Effector CD4-positive, alpha-beta T cell (primary cell): Measurements from ENCODE around the gene TAS2R60.
"Not testable (repeated sequence)": the region's sequence is repeated elsewhere in the genome, so short reads cannot be mapped to it uniquely, and the experiment has no call there.

Experiments used
- DNase-seq: peaks from one replicate; pipeline ENCODE4 v3.0.0-alpha.2; 2020

Gene TAS2R60

DNA sequence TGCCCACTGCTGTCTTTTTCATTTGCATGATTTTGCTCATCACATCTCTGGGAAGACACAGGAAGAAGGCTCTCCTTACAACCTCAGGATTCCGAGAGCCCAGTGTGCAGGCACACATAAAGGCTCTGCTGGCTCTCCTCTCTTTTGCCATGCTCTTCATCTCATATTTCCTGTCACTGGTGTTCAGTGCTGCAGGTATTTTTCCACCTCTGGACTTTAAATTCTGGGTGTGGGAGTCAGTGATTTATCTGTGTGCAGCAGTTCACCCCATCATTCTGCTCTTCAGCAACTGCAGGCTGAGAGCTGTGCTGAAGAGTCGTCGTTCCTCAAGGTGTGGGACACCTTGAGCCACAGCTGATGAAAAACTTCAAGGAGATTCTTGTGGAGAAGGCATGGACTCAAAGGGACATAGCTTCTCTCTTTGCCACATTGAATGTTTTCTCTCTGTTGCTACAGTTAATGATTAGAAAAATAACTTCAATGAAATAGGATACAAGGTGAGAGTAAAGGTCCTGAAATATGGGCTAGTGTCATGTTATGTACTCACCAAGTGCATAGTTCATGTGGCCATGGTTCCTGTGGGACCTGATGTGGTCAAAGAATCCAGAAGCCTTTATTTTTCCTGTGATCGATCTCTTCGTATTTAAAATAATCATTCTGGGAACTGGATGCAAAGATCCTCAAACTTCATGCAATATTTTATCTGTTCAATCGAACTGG lies 970 bp downstream of the TAS2R60 start:
- DNase-seq = no peak

DNA sequence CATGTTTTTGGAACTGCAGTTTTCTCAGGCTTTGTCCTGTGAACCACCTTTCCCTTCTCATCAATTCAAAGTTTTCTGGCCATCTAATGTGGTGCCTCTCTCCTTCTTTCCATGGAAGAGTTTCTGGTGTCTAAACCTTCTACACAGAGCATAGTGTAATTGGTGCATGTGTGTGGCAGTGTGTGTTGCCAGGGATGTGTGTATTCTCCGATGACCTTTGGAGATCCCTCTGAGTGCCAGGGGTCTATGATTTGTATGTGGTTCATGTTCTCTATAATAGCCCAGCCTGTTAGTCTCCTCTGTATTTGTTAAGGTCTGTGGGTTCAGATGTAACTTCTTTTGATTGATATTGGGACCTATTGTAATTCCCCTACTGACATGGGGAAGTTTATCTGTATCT lies 1.5 kb downstream of the TAS2R60 start:
- DNase-seq = no peak

DNA sequence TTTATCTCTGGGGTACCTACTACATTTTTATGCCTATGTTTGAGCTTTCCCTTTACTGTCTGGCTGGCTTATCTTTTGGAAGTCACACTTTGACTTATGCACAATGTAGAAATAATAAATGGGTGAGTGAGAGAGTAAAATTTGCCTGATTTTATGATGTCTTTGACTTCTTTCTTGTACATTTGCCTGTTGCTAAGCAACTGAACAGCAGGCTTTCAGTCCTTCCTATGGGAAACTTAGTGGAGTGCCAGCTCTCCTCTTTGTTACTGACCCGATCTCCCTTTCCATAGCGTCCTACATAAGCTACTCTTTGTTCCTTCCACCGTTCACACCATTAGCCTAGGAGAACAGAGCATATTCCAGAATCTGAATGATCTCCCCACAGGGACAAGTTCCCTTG lies 4.2 kb downstream of the TAS2R60 start:
- DNase-seq = no peak

DNA sequence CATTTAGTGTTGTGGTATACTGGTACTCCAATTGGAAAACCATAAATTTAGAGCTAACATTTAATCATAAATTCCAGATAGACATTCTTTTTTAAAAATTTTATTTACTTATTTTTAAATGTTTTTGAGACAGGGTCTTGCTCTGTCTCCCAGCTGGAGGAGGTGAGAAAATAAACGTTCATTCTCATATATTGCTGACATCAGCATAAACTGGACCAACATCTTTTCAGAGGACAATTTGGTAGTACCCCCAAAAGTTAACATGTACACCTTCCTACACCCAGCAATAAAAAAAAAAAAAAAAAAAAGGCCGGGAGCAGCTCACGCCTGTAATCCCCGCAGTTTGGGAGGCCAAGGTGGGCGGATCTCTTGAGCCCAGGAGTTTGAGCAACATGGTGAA lies 5.2 kb downstream of the TAS2R60 start:
- no peak for DNase-seq

DNA sequence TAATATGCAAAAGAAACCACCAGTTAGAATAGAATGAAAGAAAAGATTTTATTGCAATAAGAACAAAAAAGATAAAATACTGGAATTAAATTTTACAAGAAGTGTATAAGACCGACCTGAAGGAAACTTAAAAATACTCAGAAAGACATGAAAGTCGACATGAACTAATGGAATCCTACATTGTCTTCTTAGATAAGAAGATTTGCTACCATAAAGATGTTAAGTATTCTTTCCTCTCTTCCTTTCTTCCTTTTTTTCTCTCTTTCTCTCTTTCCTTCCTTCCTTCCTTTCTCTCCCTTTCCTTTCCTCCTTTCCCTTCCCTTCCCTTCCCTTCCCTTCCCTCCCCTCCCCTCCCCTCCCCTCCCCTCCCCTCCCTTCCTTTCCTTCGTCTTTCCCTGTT lies 6.5 kb downstream of the TAS2R60 start:
- DNase-seq = no peak

DNA sequence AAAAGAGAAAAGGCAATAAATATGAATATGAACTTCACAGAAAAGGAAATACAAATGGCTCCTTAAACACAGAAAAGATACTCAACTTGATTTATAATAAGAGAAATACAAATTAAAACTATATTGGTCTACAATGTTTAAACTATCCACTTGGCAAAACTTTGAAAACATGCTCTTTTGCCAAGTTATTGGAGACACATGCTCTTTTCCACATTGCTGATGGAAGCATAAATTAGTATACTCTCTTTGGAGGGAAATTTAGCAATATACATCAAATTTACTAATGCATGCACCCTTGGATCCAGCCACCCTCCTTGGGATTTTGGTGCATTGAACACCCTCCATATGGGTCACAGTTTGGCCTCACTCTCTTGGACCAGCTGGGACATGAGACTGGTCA lies 7.9 kb downstream of the TAS2R60 start:
- DNase-seq = no peak

DNA sequence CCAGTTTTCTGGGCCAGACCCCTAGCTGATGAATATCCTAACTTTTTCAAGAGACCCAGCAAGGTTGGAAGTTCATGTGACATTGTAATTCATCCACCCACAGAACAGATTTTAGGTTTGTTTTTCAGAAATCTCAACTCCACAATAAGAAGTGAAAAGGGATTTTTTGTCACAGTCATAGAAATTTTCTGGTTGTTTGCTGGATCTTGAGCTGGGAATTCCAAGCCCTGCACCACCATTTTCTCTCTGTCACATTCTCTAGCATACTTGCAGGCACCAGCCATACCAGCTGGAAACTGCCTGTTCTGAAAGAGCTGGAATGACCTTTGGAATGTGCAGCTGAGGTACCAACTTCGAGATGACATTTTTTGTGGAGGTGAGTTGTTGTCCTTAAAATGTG lies 8.5 kb downstream of the TAS2R60 start:
- no peak for DNase-seq

DNA sequence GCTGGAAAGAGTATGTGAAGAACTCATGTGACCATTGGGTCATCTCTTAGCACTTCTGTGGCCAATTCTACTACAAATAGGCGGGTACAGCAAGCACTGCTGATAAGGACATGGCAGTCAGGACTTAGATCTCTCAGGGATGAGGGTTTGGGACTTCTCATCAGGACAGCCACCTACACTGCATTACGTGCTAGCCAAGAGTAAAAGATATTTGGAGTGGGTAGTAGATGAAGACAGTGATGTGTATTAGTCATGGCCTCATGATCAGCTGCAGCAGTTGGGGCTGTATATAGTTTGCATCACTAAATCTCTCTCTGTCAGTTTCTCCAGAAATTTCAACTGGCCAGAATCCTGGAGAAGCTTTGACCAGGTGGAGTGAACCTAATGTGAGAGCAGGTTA lies 9.2 kb downstream of the TAS2R60 start:
- no peak for DNase-seq

DNA sequence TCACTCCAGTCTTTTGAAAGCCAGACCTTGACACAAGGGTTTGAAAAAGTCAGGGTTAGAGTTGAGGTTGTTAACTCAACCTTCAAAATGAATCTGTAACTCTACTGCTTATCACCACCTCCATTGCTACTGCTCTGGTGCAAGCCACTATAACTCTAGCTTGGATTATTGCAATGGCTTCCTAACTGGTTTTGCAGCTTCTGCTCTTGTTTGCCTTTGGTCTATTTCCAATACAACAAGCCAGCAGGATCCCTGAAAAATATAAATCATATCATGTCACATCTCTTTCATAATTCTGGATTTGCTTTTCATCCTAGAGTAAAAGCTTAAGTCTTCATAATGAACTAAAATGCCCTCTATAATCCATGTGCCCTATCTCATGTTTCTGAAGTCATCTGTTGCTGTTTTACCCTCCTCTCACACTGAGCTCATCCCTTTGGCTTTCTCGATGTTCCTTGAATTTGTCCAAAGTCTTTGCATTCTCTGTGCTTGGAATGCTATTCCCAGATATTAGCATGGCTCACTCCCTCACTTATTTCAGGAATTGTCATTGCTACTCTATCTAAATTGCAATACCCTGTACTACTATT lies 10.9 kb downstream of the TAS2R60 start:
- no peak for DNase-seq

DNA sequence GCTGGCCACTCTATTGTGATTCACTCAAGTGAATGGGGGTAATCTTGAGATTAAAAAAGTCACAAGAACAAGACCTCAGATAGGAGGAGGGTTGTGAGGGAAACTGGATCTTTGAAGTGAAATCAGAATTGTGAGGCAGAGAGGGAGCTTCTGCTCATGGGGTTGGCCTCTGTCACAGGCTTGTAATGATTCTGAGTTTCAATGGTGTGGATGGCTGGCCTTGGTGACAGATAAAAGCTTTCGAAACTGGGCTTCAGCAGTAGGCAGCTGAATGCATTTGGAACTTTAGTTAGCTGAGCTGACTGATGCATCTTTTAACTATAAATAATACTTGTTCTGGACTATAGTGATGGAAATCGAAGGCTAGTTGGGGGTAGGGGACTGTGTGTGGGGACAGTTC lies 12.2 kb downstream of the TAS2R60 start:
- DNase-seq = no peak

DNA sequence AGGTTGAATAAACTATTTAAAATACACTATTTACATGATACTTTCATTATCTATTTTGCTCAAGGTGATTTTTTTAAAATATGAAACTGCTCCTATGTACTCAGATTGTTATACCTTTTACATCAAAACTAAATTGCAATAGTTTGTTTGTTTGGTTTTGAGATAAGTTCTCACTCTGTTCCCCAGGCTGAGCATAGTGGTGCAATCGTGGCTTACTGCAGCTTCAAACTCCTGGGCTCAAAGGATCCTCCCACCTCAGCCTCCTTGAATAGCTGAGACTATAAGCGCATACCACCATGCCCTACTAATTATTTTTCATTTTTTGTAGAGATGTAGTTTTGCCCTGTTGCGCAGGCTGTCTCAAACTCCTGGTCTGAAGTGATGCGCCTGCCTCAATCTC lies 12.7 kb downstream of the TAS2R60 start:
- DNase-seq = no peak

DNA sequence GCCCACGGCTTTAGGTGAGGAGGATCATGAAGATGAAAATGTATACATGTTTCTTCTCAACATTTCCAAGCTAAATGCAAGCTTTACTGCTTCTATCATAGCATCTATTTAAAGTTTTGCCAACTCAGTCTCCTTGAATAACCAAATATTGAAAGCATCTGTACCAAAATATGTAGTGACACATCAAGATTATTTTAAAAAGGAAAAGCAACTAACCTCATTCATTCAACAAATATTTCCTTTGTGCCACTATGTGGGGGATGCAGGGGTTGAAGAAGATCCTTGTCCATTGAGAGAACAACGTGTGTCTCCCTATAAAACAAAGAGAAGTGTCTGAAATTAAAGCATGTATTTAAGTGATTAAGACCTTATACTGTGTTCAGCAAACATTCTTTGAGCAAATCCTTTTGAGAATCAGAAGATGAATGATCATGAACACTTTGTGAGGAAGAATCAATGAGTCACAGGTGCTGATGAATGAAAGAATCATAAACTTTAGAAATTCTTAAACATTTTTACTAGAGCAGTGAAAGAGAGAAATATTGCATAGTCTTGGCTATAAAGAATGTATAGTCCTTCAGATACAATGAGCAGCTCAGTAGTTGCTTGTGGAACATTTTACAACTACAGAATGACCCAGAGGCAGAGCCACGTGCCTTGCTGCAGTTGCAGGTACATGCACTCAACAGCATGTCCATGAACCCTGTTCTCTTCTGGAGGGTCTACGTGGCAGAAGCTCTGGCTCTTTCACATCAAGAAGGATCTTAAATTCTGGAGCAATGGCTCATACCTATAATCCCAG lies 13.9 kb downstream of the TAS2R60 start:
- no peak for DNase-seq

DNA sequence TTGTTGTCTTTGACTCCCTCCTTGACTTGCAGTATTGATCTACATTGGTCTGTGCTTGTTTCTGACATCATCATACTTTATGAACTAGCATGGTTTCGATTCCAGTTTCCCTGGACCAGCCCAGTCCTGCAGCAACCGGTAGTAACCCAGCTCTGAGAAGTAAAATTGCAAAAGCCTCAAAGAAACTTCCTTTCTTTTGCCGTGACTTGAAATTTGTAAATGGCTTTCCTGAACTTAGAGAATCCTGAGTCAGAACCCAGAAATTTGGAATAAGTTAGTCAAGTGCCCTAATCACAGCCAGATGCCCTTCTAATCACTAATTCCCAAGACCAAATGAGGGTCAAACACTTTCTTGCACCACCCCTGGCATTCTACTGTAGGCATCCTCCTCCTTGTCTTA lies 15.0 kb downstream of the TAS2R60 start:
- DNase-seq = no peak

DNA sequence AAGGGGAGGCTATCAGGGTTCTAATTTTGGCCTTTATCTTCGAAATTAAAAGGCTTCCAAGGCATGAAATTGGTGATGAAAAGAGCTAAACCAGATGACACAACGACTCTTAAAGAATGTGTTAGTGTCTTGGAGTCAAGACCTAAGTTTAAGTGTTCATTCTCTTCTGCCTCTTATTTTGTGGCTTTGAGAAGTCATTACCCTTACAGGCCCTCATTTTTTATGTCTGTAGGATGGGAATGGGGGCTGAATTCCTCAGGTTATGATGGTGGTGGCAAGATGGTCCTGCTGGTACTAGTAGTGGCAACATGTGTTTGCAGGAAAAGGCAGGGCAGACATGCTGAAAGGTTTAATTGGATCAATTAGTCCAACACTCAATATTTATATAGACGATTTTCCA lies 15.4 kb downstream of the TAS2R60 start:
- no peak for DNase-seq

DNA sequence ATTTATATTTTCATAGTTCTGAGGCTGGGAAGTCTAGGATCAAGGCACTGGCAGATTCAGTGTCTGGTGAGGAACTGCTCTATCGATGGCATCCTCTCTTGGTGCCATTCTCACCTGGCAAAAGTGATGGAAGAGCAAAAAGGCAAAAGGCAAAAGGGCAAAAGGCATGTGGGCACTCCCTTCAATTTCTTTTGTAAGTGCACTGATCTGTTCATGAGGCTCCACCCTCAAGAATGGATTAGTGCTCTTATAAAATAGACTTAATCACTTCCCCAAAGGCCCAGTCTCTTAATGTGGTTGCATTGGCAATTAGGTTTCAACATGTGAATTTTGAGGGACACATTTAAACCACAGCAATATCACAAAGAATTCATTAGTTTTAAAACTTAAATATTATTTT lies 16.1 kb downstream of the TAS2R60 start:
- no peak for DNase-seq

DNA sequence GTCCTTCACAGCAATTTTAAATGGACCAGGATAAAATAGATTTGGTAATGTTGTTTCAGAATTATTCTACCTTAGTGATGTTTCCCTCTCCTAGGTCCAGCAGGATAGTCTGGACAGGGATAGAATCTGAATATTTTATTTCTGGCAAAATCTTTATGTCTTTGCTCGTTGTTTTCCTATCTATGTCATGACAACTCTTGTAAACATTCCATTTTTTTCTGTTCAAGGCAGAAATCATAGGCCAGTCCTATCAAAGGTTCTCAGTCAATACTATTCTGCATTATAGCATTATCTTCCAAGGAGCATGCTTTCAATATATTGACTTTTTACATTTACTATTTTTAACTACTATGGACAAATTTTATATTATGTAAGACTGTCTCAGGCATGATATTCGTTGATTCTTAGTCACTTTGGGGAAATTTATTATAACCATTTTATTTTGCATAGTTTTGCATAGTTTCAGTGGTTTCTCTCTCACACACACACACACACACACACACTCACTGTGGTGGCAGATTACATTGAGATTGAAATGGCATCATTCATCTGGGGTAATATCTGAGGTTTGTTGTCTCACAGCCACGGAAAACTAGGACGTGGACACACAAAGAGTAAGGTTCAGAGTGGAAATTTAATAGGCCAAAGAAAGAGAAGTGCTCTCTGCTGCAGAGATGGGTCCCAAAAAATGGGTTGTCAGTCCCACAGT lies 17.2 kb downstream of the TAS2R60 start:
- no peak for DNase-seq

DNA sequence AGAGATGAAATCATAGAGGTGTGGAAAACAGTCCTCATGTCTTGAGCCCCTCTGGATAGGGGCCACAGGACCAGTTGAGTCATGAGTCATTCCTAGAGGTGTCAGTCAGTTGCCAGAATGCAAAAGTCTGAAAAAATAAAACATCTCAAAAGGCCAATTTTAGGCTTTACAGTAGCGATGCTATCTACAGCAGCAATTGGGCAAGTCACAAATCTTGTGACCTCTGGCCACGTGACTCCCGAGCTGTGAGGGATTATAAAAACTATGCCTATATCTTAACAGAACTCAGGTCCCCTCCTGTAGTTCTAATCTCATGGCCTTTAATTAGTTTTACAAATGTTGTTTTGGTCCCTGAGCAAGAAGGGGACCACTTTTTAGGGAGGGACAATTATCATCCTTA lies 18.8 kb downstream of the TAS2R60 start:
- DNase-seq = no peak

DNA sequence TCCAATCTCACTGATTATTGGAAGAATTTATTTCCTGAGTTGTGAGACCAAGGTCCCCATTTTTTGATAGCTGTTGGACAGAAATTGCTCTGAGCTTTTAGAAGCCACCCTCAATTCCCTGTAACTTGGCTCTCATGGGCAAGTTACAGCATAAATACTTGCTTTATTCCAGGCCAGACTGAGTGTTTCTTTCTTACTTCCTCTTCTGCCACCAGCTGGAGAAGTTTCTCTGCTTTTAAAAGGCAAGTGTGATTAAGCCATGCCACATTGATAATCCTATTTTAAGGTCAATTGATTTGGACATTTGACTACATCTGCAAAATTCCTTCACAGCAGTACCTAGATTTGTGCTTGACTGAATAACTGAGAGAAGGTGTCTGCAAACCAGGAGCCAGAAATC lies 20.3 kb downstream of the TAS2R60 start:
- DNase-seq = no peak

DNA sequence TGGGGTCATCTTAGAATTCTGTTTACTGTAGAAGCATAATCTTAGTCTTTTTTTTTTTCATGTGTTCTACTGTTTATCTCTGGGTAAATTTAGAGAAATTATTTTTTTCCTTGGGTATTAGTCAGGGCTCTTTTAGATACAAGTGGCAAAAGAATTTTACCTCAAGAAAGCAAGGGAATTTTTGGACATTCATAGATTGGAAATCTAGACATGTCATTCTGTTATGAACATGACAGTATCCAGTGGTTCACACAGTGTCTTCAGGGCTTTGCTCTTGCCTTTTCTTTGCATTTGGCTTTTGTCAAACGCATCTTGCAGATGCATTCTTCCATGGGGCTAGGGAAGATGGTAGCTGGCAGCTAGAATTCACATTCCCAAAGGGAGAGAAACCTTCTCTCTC lies 20.7 kb downstream of the TAS2R60 start:
- DNase-seq = no peak

DNA sequence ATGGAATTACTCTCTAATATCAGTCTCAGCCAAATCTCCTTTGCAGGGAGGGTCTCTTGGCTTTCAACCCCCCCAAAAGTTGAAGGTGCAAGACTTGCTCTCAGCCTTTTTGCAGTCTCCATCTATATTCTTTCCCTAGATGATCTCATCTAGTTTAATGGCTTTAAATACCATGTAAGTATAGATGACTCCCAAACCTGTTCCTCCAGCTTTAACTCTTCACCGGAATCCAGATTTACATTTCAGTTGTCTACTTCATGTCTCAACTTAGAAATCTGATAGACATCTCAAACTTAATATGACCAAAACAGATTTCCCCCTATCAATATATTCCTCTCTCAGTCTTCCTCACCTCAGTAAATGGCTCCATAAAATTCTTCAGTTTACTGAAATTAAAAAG lies 24.5 kb downstream of the TAS2R60 start:
- DNase-seq = no peak

DNA sequence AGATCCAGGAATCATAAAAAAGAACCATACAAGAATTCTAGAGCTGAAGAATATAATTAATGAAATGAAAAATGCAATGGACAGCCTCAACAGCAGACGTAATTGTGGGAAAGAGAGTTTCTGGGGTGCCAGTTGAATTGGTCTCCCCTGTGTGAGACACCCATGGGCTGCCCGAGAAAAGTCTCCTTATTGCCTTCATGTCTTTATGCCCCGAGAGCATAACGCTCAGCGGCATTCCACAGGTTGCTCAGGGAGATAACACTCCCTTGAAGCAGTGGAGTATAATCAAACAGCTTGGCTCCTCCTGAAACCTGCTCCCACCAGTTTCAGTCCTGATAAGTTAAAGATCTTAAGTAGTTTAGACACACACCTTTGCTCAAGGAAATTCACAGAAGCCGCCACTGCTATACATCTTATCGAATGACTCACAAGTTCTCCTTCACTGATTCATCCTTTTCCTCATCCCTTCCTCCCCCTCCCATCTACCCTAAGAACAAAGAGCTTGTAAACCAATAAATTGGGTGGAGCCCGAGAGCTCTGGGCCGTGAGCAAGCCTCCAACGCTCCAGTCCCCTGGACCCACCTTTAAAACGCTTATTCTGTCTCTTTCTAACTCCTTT lies 28.9 kb downstream of the TAS2R60 start:
- not testable (repeated sequence) for DNase-seq

DNA sequence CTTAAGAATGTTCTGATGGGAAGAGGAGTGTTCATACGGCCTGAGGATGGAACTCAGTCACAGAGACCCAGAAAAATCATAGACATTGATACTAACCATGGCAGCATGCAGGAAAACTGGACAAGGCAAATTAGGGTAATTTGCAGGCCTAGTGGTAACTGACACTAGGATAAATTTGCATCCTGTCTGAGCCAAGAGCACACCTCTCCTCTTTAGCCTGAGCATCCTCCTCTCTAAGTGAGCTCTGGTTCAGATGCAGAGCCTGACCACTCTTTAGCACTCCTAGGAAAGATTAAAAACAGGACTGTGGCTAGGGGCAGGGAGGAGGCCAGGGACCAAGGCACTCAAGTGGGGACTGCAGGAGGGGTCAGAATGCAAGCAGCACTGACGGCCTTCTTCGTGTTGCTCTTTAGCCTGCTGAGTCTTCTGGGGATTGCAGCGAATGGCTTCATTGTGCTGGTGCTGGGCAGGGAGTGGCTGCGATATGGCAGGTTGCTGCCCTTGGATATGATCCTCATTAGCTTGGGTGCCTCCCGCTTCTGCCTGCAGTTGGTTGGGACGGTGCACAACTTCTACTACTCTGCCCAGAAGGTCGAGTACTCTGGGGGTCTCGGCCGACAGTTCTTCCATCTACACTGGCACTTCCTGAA lies 34.4 kb downstream of the TAS2R60 start, which contains the start of gene TAS2R41:
Gene TAS2R41, plus strand, starts transcription at position 373 of the 650 bp plus-strand sequence. Its CDS starts 0 bp downstream, at position 373.
- no peak for DNase-seq
